ELR (cell line): ENCODE results near the gene STK17B.

Source experiments
- DNase-seq: peaks from one replicate; pipeline ENCODE4 v3.0.0-alpha.2; 2015; ENCODE audit warnings: low read depth

The STK17B gene

DNA sequence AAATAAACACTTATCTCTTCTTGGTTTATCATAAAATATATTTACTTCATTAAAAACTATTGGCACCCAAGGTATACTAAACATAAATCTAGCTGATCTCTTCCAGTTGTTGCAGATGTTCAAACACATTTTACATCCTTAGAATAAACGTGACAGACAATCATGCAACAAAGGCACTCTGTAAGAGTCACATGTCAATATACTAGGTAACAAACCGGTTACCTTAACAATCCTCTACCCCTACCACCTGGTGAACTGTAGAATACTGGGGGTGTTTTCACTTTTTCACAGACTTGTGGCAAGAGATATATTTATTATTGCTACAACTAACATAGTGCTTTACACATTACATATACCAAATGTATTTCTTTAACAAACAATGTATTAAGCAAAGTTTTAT, 15.8 kb downstream of the STK17B start:
- DNase-seq: no peak

DNA sequence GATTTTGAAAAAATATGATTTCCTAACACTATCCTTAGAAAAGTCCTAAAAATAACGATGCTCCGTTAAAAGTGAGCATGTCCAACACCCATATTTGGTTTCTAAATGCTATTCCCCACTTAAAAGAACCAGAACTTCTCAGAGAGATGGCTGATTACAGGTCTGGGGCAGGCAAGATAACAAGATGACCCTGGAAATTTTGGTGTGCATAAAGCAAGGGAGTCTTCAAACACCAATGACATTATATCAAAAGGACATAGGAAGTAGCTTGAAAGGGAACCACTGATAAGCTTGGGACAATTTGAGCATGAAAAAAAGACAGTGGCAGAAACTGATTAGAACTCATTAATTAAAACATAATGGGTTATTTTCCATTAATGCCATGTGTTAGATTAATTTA, 17.9 kb downstream of the STK17B start:
- no peak for DNase-seq

DNA sequence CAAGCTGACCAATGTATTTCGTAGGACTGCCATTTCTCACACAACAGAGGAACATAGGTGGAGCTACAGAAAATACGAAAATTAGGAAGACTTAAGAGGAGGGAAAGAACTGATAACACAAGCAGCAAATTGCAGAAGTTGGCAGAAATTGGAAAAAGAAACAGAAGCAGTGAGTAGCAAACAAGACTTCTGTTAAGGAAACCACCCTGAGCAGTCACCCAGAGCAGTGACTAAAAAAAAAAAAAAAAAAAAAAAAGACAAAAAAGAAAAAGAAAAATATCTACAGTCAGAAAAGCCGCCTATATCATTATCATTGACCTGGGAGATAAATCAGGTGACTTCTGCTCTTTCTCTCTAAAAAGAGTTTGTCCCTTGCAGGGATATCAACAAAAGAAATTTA, 21.4 kb downstream of the STK17B start:
- no peak for DNase-seq

DNA sequence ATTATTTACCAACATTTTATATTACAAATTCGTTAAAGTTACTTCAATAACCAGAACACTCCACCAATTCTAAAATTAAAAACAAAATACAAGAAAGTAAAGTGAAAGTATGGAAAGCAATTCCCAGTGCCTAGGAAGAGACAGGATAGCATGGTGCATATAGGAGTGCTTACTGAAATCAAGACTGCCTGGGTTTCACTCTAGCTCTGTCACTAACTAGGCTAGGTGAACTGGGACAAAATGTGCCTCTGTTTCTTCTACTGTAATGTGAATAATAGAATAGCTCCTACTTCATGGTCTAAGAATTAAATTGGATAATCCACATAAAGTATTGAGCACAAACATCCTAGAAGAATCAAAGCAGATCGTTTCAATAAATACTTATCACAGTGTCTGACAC, 22.6 kb downstream of the STK17B start:
- no peak for DNase-seq

DNA sequence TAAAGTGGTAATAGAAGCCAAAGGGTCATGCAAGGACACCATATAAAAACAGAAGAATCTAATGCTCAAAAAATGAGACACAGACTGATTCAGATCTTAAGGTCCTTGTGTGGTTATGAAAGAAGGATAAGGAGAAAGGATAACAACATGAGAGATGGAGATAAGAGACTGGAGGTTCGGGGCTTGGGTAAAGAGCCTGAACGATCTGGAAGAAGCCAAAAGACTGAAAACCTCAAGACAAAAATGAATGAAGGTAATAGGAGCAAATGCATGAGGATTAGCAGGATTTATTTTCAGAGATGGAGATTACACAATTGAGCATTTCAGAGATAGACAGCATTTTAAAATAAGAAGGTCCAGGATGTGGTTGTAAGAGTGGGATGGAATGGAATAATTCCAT, 26.1 kb downstream of the STK17B start:
- no peak for DNase-seq

DNA sequence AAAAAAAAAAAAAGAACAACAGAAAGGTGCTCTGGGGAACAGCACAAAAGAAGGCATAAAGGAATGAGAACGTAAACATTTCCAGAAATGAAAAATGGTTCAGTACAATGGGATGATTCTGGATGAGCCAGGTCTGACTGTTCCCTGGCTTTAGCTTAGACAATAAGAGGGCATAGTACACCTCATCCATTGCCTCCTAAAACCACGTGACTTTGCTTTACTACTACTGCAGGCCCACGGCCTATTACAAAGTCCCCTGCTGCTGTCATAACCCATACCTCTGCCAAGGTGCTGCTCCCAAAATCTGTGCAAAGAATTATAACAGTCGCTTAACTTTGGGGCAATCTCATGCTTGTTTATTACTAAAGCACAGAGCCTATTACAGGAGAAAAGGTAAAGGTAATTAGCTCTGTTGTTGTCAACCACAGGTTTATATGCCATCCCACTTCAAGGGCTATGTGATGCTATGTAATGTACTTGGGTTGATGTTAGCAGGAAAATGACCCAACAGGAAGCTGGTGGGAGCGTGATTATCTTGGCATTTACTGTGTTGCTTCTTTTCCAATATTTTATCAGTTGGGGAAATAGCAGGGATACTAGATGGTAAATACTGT, 26.8 kb downstream of the STK17B start:
- peak; percentile 26 for DNase-seq

DNA sequence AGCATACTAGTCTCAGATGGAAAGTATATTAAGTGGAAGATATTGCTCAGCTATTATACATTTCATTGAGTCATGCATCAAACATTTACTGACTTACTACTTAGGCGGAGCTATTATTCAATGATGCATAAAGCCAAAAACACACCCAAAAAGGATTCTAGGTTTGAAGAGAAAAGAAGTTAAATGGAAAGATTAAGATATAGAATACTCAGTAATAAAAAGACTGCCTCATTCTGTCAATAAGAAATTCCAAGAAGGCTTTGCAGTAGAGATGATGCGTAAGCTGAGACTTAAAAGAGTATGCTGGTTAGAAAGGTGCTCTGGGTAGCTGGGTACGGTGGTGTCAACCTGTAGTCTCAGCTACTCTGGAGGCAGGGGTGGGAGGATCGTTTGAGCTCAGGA, 27.6 kb downstream of the STK17B start:
- DNase-seq: peak; percentile 83

DNA sequence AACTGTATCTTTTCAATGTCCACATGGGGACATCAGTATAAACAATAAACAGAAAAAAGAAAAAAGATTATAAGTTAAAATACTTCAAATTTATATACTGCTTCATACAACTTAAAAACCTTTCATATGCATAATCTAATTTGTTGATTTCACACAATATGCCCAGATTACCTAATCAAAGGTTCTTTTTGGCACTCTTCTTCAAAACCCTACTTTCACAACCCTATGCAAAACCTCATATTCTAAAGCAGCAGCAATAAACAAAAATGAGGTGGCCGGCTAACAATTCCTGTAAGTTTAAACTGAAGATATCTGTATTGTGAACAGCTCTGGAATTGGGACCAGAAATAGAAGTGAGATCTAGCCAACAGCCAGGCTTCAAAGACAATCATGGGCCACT, 28.6 kb downstream of the STK17B start:
- DNase-seq: no peak

DNA sequence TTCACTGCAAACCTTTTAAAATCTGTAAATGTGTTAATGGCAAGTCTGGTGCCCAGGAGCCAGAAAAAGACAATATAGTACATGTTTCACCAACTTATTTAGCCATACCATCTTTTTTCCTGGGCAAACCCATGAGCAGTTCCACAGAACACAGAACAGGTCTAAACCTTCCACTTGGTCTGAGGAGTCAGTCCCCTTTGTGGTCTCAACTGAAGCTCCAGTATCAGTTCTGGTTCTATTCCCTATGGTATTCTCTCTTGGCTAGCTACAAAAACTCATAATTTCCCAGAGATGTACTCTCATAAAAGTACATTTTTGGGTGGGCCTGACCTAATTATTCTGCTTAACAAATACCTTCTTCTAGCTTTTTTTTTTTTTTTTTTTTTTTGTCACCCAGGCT, 31.2 kb downstream of the STK17B start:
- no peak for DNase-seq

DNA sequence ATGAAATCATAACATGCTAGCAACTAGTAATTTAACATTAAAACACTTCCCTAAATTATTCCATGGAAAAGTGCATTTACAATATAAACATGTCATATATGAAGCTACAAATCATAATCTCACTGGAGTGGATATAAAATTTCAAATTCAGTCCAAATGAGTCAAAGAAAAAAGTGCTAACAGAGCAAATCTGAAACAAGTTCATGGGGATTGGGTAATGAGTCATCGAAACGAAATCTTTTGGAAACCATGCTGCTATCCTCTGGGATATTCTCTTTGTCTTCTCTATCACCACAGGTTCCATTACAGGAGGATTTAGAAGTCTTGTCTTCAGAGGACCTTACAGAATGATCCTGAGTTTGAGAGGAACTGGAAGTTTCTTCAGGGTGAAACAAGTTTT, 34.1 kb downstream of the STK17B start:
- peak; percentile 35 for DNase-seq

DNA sequence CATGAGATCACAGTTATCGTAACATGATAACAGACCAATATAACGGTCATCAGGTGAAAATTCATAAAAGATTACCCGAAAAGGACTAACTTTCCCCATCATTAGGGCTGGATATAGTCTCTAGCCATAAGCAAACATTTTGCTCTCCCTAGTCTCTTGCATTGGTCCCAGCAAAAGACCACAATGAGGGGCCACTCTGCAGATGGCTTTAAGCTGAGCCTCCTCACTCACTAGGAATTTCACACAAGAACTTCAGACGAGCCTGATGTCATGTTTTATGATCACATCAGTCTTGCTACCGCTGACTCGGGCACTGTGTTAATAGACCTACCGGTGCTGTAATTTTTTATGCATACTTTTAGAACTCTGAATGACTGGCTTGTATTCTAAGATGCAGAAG, 35.2 kb downstream of the STK17B start:
- DNase-seq: peak; percentile 43

DNA sequence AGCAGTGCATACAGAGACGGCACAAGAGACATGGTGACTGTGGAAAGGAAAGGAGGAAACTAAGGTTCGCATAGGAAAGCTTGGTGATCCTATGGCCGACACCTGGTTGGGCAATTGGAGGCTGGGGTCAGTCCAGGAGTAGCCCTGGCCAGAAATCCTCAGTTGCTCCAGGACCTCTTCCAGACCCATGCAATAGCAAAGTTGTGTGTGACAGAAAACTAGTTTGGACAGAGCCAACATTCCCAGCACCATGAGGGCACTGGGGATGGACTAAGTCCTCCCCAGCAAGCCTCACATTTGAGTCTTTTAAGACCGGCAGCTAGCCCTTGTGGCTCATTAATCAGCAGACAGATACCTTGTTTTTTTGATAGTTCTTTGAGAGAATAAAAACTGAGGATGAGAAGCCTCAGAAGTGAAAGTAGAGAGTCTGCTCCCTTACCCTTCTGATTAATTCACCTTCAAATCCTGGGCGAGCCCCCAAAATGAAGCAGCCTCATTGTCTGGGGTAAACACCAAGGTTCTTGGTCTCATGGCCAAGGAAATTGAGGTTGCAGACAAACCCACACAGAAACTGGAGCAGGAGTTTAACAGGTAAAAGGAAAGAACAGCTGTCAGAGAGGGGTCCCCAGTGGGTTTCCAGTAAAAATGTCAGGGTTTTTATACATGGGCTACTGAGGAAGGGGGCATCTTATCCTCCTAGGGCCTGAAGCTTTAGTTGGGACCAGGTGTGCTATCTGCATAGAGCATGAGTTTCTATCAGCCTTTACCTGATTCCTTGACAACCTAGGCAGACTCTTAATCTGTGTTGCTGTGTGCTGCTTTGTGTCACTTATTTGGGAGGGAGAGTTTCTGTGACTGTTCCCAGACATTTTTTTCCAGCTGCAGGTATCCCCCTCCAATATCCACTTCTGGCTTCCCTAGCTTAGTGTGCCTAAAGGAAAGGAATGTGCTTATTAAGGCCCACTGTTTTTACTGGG, 39.1 kb downstream of the STK17B start:
- peak; percentile 36 for DNase-seq

DNA sequence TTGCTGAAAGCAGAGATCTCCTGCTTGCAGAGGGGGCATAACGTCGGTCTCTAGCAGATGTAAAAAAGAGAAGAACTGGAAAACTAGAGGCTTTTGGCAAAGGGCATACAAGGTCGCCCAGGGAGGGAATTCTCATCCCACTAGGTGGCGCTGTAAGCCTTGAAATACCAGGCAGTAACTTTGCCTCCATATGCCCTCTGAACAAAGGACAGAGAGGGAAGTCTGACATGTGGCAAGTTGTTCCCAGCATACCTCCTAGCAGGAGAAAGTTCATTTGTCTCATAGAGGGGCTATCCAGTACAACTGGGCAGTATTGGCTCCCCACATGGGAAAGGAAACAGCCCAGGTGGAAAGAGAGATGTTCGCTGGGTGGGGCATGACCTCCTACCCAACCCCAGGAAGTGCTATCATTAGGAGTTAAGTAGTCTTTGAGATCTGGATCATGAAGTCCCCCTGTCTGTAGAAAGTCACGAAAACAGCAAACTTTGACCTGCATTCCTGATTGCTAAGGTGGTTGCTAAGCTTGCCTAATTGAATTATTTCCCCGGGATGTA, 39.9 kb downstream of the STK17B start:
- DNase-seq: peak; percentile 79

DNA sequence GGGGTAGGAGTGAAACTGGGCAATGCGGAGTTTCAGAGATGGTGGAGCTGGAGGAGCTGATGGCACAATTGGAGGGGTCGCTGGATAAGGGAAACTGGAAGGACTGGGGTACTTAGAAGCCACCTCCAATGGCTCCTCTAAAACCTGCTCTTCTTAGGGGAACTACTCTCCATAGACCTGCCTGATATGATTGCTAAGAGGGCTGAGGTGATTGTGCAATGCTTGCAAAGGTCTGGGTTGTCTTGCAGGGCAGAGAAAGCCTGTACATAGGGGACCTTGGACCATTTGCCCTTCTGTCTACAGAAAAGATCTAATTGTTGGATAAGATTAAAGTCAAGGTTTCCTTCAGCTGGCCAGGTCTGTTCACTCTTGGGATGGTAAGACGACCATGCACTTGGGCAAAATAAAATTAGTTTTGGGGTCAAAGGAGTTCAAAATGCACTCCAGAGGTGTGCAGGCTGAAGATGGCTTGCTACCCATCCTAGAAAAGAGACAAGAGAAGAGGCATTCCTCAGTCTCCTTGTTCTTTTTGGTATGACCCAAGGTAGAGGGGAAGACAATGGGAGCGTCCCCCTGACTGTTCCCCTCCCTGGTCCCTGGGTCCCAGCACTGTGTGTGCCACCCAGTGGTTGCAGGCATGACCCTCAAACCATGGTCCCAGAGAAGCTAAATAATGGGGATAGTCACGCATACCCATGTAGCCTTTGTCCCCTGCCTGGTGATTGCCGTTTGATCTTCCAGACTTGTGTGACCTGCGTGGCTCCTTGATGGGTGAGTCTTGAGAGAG, 41.1 kb downstream of the STK17B start:
- DNase-seq: no peak

DNA sequence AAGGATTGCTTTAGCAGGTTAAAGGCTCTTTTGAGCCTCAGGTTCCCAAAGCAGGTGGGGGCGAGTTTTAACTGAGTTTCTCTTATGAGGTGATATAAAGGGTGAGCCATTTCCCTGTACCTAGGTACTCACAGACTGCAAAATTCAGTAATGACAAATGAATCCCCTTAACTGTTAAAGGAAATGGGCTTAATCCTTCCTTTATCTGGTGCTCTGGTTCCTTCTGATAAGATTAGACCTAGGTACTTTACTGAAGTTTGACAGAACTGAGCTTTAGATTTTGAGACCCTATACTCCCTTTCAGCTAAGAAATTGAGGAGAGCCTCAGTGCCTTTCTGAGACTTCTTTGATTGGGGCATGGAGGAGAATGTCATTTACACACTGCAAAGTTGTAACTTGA, 42.6 kb downstream of the STK17B start:
- no peak for DNase-seq

DNA sequence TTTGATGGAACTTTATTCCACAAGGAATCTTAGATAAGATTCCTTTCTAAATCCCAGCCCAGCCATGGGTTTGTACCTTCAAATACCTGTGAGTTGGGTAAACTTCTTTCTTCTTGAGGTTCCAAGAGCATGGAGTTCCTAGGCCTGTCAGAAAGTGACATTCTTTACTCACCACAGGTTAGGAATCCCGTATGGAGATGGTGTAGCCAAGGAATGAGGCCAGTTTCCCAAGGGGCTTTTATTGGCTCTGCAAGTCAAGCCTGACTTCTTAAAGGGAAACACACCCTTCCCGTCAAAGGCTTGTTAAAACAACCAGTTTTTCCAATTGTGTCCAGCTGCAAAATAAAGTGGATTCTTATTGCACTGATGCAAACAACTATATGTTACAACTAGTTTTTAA, 45.8 kb downstream of the STK17B start:
- no peak for DNase-seq

DNA sequence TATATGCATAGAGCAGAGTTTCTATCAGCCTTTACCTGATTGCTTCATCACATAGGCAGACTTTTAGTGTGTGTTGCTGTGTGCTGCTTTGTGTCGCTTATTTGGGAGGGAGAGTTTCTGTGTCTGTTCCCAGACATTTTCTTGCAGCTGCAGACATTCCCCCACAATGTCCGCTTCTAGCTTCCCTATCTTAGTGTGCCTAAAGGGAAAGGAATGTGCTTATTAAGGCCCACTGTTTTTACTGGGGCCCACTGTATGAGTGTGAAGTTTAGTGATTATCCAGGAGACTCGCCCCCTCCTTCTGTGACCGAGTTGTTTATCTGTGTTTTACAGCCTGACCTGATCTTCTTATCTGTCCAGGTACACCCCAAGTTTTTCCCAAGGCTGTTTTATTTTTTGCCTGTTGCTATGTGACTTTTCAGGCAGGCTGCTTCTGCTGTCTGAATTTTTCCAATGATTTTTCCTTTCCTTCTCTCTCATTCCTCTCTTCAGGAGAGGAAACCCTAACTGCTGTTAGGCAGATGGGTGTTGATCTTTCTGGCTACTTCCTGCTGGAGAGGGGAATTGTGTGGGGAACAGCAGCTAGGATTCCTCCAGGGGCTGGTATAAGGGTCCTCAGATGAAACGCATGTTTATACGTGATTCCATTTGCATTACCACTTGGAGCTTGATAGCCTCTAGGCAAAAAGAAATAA, 47.6 kb downstream of the STK17B start:
- DNase-seq: peak; percentile 69

DNA sequence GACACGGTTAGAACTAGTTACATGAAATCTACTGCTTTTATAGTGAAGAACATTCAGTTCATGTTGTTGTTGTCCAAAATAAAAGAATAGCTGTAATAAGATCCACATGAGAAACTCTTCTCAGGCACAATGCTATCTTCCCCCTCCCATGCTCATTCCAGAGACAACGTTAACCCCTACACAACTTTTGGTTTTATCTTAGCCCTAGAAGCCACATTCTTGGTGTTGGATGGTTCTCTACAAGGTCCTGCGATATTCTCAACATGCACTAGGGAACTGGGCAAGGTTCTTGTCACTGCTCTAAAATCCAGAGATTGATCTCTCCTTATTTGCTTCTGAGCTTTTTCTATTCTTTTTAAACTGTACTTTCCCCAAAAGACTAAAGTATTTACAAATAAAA, 51.5 kb downstream of the STK17B start:
- DNase-seq: no peak

DNA sequence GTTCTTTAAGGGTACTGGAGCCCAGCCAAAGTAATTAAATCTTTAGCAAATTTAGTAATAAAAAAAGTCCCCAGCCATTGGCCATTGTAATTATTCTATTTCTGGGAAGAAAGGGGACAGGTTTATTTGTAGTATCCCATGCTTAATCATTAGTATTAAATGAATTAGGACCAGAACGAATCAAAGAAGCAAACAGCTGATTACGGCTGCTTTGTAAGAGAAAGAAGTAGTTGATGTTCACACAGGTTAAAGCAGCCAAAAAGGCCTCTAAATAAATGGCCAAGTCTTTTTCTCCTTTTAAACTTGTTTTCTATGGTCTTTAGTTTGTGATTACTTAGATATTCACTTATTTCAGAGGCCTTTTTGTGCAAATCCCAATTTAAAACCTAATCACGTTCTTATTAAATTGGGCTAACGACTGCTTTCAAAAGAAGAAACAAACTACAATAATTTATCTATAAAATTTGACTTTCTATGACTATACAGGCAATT, 54.1 kb downstream of the STK17B start:
- no peak for DNase-seq

DNA sequence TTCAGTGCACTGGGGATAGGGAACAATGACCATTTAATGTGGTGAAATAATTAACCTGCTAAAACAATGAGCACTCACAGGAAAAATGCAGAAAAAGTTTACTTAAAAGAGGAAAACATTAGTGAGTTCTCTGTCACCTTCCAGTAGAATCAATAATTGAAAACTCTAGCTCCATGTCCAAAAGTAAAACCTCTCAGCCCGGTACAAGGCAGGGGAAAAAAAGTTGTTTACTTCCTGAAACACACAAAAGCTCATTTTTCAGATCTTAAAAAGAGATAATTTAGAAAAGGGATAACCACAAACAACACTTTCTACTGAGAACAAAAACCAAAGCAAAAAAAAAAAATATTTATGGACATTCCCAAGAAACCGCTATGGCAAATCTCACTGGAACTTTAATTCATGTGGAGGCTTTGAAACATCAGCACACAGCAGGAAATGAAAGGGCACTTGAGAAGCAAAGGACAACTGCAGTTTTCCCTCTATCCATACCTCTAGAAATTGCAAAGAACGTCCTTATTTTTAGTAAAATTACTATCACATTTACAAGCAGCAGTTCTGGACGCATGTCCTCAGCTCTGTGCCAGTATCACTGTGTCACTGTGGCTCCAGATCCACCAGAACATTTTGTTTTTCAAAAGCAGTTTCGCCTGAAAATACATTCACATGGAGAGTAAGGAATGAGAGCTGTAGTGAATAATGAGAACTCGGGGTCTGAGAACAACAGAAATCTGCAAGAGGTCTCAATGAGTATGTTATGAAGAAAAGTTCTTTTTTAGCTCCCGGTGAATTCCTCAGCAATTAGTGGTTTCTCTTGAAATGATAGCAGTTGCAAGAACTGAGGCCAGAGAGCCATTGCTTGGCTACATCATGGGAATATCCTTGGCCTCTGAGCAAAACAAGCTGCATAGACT, 58.1 kb downstream of the STK17B start:
- DNase-seq: peak; percentile 75
